Activated CD8-positive, alpha-beta memory T cell treated with anti-CD3 and anti-CD28 coated beads for 1 hour (primary cell): ENCODE measurements around the gene ACER1.
"Not testable (repeated sequence)": the region's sequence is repeated elsewhere in the genome, so short reads cannot be mapped to it uniquely, and the experiment has no call there.

Experiments
- DNase-seq, 2 donors: peaks; one replicate each; pipeline ENCODE4 v3.0.0-alpha.2; 2020; ENCODE audit warnings: low read depth in 1 of 2; ENCODE audit errors: extremely low read depth in 1 of 2

Gene ACER1, protein sequence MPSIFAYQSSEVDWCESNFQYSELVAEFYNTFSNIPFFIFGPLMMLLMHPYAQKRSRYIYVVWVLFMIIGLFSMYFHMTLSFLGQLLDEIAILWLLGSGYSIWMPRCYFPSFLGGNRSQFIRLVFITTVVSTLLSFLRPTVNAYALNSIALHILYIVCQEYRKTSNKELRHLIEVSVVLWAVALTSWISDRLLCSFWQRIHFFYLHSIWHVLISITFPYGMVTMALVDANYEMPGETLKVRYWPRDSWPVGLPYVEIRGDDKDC

GRCh38 chr19:6333439-6333838, at the start of gene ACER1:
TSS of gene ACER1 (minus strand) at chr19:6333612. CDS start at chr19:6333551, 61 bp downstream.
- no peak for DNase-seq

GRCh38 chr19:6383188-6383587, 49.8 kb upstream of the ACER1 start:
- DNase-seq = no peak

GRCh38 chr19:6381030-6381750, 47.8 kb upstream of the ACER1 start:
- DNase-seq = no peak

GRCh38 chr19:6379744-6380143, 46.3 kb upstream of the ACER1 start:
- DNase-seq = no peak

DNA sequence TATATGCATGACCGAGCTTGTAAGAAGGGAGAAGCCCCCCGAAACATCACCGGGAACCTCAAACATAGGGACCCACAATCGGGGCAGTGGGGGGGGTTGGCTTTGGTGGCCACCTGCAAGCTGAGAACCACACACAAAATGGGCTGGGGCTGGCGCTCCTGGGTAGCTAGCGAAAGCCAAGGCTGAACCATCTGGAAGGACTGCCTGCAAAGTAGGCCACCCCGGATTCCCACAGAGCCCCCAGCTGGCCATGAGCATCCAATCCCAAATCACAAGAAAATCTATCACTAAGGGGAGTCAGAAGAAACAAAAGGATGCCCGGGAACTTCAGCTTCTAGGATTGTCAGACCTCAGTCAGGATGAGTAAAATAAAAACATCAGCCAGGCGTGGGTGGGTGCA, 45.1 kb upstream of the ACER1 start:
- no peak for DNase-seq

DNA sequence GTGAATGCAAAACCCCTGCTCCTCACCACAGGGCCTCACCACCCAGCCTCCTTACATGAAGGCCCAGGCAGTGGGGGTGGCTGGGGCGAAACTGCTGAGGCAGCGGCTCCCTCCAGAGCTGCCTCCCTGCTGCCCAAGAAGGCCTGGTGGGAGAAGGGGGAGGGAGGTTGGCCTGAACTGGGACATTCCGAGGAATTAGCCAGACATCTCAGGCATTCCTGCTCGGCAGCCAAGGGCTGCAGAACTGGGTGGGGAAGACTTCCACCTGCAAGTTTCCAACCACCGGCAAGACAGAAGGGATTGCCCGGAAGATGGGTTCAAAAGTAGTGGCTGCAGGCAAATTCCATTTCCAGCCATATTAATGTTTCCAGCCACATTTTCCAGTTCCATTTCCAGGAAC, 44.6 kb upstream of the ACER1 start:
- DNase-seq = no peak

DNA sequence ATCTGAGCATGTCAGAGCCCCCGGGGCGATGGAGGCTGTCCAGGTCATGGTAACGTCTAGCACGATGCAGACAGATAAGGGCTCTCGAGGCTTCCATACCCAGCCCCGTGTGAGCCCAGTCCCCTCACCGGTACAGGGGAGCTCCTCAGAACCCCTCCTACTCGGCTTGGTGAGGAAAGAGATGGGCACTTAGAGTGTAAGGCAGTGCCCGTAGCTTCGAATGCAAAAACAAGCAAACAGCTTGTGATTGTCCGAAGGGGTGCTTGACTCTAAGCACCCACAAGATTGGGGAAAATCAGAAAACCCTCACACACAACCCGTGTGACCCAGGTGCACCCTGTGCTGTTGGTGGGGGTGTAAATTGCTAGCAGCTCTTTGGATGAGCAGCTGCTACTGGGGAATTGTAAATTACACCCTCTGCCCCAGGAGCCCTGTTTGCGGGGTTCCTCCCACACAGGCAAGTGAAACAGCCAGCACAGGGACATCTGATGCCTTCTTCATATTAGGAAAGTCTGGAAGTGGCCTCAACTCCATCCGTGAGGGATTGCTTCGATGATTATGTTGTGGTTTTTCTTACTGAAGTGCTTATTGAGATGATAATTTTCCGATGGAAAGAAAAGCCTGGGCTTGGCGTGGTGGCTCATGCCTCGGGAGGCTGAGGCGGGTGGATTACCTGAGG, 43.2 kb upstream of the ACER1 start:
- no peak for DNase-seq

GRCh38 chr19:6375411-6376010, 42.1 kb upstream of the ACER1 start, which contains the start of gene PSPN:
TSS of gene PSPN (minus strand) at chr19:6375933. CDS start at chr19:6375849, 84 bp downstream.
- no peak for DNase-seq

GRCh38 chr19:6374711-6375410, 41.4 kb upstream of the ACER1 start:
- DNase-seq = no peak

DNA sequence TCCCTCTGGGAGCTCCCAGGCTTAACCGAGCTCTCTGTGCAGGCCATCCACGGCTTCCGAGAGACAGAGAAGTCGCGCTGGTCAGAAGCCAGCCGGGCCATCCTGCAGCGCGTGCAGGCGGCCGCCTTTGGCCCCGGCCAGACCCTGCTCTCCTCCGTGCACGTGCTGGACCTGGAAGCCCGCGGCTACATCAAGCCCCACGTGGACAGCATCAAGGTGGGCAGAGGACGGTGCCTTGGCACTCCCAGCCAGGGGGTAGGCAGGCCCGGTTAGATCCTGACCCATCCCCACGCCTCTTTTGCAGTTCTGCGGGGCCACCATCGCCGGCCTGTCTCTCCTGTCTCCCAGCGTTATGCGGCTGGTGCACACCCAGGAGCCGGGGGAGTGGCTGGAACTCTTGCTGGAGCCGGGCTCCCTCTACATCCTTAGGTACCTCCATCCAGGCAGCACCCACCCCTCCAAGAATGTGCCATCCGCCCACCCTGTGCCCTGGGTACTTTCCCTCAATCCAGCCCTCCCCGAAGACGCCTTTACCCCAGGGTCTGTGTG, 40.8 kb upstream of the ACER1 start:
- no peak for DNase-seq

DNA sequence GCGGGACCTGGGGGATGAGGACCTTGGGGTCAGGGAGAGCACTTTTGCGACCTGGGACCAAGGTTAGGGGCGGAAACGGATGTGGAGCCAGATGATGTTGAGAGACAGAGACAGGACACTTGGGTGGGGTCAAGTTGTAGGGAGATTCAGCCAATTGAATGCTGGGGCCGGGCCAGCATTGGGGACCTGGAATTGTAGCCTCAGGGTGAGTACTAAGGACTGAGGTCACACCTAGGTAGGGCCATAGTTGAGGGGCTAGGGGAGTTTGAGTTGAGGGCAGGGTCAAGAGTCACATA, 40.3 kb upstream of the ACER1 start:
- DNase-seq = no peak

DNA sequence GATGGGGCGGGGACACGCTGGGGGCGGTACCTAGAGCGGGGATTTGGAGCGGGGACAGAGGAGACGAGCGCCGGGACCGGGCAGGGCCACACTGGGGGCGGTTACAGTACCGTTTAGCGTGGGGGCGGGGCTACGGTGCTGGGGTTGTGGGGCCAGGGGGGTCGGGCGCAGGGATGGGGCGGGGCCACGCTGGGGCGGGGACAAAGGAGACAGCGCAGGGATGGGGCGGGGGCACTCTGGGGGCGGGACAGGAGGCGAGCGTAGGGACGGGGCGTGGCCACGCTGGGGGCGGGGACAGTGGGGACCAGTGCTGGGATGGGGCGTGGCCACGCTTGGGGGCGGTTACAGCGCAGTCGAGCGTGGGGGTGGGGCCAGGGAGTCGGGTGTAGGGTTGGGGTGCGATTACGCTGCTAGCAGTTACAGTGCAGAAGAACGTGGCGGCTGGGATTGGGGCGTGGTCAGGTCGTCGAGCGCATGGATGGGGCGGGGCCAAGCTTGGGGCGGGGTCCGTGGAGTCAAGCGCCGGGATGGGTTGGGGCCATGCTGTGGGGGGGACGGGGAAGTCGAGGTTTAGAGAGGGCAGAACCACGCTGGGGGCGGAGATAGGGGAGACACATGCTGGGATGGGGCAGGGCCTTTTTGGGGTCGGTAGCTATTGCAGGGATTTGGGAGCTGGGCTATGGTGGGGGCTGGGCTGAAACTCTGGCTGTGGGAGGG, 39.8 kb upstream of the ACER1 start:
- DNase-seq = peak; percentile 95 to 98

GRCh38 chr19:6372594-6373095, 39.2 kb upstream of the ACER1 start, which contains the start of gene ALKBH7:
TSS of gene ALKBH7 (plus strand) at chr19:6372794. CDS start at chr19:6372821, 27 bp downstream.
- peak; percentile 89 to 97 for DNase-seq

GRCh38 chr19:6364353-6364752, 30.9 kb upstream of the ACER1 start:
- no peak for DNase-seq

GRCh38 chr19:6362351-6362801, 29.0 kb upstream of the ACER1 start:
- DNase-seq = no peak

GRCh38 chr19:6362027-6362350, 28.6 kb upstream of the ACER1 start:
- DNase-seq = no peak

- not testable (repeated sequence) for DNase-seq
Observed at GRCh38 chr19:6360857-6361216, 27.4 kb upstream of the ACER1 start.

DNA sequence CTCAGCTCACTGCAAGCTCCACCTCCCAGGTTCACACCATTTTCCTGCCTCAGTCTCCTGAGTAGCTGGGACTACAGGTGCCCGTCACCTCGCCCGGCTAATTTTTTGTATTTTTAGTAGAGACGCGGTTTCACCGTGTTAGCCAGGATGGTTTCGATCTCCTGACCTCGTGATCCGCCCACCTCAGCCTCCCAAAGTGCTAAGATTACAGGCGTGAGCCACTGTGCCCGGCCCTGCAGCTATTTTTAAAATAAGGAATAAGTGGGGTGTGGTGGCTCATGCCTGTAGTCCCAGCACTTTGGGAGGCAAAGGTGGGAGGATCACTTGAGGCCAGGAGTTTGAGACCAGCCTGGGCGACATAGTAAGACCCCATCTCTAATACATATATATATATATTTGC, 27.0 kb upstream of the ACER1 start:
- not testable (repeated sequence) for DNase-seq

- no peak for DNase-seq
Observed at GRCh38 chr19:6359568-6360341, 26.3 kb upstream of the ACER1 start.
